ENCODE measurements around the gene GEMIN7.

The GEMIN7 gene

GRCh38 chr19:45140144-45140503, 61.1 kb downstream of the GEMIN7 start:
- in situ Hi-C loops (cut with HindIII; ENCODE audit: low pct_ligation_motif_present, low sequenced_read_pairs): no loop called here
- Histone ChIP-seq H3K27ac (no peak overlapping the region), H3K27me3 (replicated peaks) (no peaks in the 10 kb centered on the region), H3K36me3 (replicated peaks) (peaks cover 15% of the 10 kb centered on the region), H3K4me3 (ENCODE audit: low read depth, low read length) (no peak overlapping the region)
- TF ChIP-seq, protein P1, sequence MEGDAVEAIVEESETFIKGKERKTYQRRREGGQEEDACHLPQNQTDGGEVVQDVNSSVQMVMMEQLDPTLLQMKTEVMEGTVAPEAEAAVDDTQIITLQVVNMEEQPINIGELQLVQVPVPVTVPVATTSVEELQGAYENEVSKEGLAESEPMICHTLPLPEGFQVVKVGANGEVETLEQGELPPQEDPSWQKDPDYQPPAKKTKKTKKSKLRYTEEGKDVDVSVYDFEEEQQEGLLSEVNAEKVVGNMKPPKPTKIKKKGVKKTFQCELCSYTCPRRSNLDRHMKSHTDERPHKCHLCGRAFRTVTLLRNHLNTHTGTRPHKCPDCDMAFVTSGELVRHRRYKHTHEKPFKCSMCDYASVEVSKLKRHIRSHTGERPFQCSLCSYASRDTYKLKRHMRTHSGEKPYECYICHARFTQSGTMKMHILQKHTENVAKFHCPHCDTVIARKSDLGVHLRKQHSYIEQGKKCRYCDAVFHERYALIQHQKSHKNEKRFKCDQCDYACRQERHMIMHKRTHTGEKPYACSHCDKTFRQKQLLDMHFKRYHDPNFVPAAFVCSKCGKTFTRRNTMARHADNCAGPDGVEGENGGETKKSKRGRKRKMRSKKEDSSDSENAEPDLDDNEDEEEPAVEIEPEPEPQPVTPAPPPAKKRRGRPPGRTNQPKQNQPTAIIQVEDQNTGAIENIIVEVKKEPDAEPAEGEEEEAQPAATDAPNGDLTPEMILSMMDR (IDR thresholded peaks at IDR 0.05; ENCODE audit: low read depth, low read length, missing control alignments): no peak
- DNase-seq: no peak

DNA sequence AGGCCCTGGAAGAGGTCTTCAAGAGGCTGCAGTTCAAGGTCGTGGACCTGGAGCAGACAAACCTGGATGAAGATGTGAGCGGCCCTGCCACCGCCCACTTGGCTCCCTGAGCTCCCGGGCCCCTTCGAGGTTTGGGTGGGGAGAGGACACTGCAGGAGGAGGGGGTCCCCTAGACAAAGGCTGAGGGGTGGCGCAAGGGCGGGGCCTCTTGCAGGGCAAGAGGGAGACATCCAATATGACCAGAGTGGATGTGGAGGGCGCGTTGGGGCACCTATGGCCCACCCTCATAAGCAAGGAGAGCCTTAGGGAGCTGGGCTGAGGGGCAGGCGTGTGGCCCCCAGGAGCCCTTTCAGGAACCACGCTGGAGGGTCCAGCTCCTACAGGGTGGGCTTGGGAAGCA, 61.5 kb downstream of the GEMIN7 start:
- TF ChIP-seq, protein P1 (IDR thresholded peaks at IDR 0.05; ENCODE audit: low read depth, low read length, missing control alignments): no peak
- Histone ChIP-seq H3K36me3 (replicated peaks) (peaks cover 19% of the 10 kb centered on the region), H3K4me3 (ENCODE audit: low read depth, low read length) (no peak overlapping the region), H3K27ac (no peak overlapping the region), H3K27me3 (replicated peaks) (no peaks in the 10 kb centered on the region)
- in situ Hi-C loops (cut with HindIII; ENCODE audit: low pct_ligation_motif_present, low sequenced_read_pairs): no loop called here
- no peak for DNase-seq
